ENCODE data around the gene GRIN2A. TPM values are rescaled to one million over a fixed set of nuclear protein-coding genes. Genes with fewer than 3 reads are reported as not detected.

The GRIN2A gene
- total RNA-seq, 1 donor from 2014 or later, result not detected

GRCh38 chr16:9801651-9802050, 380.6 kb downstream of the GRIN2A start:
- intact Hi-C loops (cut with micrococcal nuclease), result no loop called here
- H3K9me3 Mint-ChIP-seq, result peaks cover 7% of the 10 kb centered on the region
- no peak overlapping the region for H3K27ac Mint-ChIP-seq
- no peak overlapping the region for H3K4me3 Mint-ChIP-seq
- H3K36me3 Mint-ChIP-seq (ENCODE audit: low read depth), result no peaks in the 10 kb centered on the region
- no peaks in the 10 kb centered on the region for H3K27me3 Mint-ChIP-seq
- H3K4me1 Mint-ChIP-seq, result no peaks in the 10 kb centered on the region
- DNase-seq, result no peak

GRCh38 chr16:9800186-9800738, 382.0 kb downstream of the GRIN2A start:
- Mint-ChIP-seq H3K36me3 (ENCODE audit: low read depth) (no peaks in the 10 kb centered on the region), H3K4me3 (no peak overlapping the region), H3K27ac (no peak overlapping the region), H3K27me3 (no peaks in the 10 kb centered on the region), H3K4me1 (no peaks in the 10 kb centered on the region), H3K9me3 (peaks cover 7% of the 10 kb centered on the region)
- DNase-seq, result no peak
- intact Hi-C loops (cut with micrococcal nuclease), result no loop called here

DNA sequence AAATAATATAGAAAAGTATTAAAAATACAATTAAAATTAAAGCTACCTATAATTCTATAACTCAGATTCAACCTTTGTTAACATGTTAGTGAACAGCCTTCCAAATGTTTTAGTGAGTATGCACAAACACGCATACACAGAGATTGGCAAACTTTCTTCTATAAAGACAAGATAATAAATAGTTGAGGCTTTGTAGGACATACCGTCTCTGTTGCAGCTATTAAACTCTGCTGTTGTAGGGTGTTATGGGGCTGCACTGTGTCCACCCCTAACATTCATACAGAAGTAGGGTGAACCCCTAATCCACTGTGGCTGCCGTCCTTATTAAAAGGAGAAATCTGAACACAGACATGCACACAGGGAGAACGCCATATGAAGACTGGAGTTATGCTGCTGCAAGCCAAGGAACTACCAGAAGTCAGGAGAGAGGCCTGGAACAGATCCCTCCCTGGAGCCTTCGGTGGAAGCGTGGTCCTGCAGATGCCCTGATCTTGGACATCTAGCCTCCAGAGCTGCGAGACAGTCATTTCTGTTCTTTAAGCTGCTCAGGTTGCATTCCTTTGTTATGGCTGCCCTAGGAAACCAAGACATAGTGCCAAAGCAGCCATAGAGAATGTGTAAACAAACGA, 383.2 kb downstream of the GRIN2A start:
- H3K4me1 Mint-ChIP-seq, result no peaks in the 10 kb centered on the region
- no peaks in the 10 kb centered on the region for H3K36me3 Mint-ChIP-seq (ENCODE audit: low read depth)
- DNase-seq, result no peak
- intact Hi-C loops (cut with micrococcal nuclease), result no loop called here
- H3K9me3 Mint-ChIP-seq, result peaks cover 7% of the 10 kb centered on the region
- H3K4me3 Mint-ChIP-seq, result no peak overlapping the region
- H3K27me3 Mint-ChIP-seq, result no peaks in the 10 kb centered on the region
- H3K27ac Mint-ChIP-seq, result no peak overlapping the region

- no peak overlapping the region for H3K27ac Mint-ChIP-seq
- no peak for DNase-seq
- H3K36me3 Mint-ChIP-seq (ENCODE audit: low read depth), result no peaks in the 10 kb centered on the region
- H3K9me3 Mint-ChIP-seq, result peaks cover 7% of the 10 kb centered on the region
- H3K4me1 Mint-ChIP-seq, result no peaks in the 10 kb centered on the region
- H3K4me3 Mint-ChIP-seq, result no peak overlapping the region
- intact Hi-C loops (cut with micrococcal nuclease), result no loop called here
- H3K27me3 Mint-ChIP-seq, result no peaks in the 10 kb centered on the region
Observed at GRCh38 chr16:9798474-9798873, 383.8 kb downstream of the GRIN2A start.

GRCh38 chr16:9797306-9797705, 384.9 kb downstream of the GRIN2A start:
- Mint-ChIP-seq H3K4me3 (no peak overlapping the region), H3K27me3 (no peaks in the 10 kb centered on the region), H3K36me3 (ENCODE audit: low read depth) (no peaks in the 10 kb centered on the region), H3K27ac (no peak overlapping the region), H3K4me1 (no peaks in the 10 kb centered on the region), H3K9me3 (peaks cover 7% of the 10 kb centered on the region)
- intact Hi-C loops (cut with micrococcal nuclease), result no loop called here
- no peak for DNase-seq

DNA sequence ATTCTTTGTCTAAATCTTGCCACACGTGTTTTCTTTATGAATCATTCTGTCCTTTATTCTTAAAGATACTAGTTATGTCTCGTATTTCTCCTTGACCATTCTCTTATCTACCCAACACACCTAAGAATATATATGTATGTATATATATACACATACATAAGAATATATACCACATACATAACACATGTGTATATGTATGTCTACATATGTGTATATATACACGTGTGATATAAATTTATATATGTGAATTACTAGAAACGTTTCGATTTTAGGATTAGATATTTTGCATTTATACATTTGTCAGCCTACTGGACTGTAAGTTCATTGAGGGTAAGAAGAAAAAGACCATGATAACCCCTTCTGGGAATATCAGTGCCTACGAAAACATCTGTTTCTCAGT, 388.6 kb downstream of the GRIN2A start:
- Mint-ChIP-seq H3K27me3 (no peaks in the 10 kb centered on the region), H3K4me1 (no peaks in the 10 kb centered on the region), H3K9me3 (no peaks in the 10 kb centered on the region), H3K27ac (no peak overlapping the region), H3K36me3 (ENCODE audit: low read depth) (no peaks in the 10 kb centered on the region), H3K4me3 (no peak overlapping the region)
- no peak for DNase-seq
- intact Hi-C loops (cut with micrococcal nuclease), result no loop called here

- no peak for DNase-seq
- intact Hi-C loops (cut with micrococcal nuclease), result no loop called here
- Mint-ChIP-seq H3K27ac (no peak overlapping the region), H3K4me3 (no peak overlapping the region), H3K4me1 (no peaks in the 10 kb centered on the region), H3K36me3 (ENCODE audit: low read depth) (no peaks in the 10 kb centered on the region), H3K9me3 (no peaks in the 10 kb centered on the region), H3K27me3 (no peaks in the 10 kb centered on the region)
Observed at GRCh38 chr16:9791556-9791955, 390.7 kb downstream of the GRIN2A start.

DNA sequence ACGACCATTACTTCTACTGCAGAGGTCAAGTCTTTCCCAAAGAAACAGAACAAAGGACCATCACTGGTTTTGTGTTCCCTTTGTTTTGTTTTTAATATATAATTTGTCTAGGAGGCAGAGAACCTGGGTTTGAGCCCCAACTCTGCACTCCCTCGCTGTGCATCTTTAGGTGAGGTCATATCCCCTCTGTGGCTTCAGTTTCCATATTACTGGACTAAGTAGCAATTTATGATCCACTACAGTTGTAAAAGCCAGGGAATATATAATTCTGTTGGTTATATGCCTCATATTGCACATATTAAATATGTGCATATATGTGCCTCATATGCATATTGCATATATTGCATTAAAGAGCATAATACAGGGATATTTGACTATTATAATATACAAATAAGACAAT, 392.0 kb downstream of the GRIN2A start:
- no peaks in the 10 kb centered on the region for H3K4me1 Mint-ChIP-seq
- no peaks in the 10 kb centered on the region for H3K36me3 Mint-ChIP-seq (ENCODE audit: low read depth)
- no peaks in the 10 kb centered on the region for H3K27me3 Mint-ChIP-seq
- no peak overlapping the region for H3K4me3 Mint-ChIP-seq
- no peak overlapping the region for H3K27ac Mint-ChIP-seq
- no peak for DNase-seq
- intact Hi-C loops (cut with micrococcal nuclease), result no loop called here
- no peaks in the 10 kb centered on the region for H3K9me3 Mint-ChIP-seq

- no peak overlapping the region for H3K4me3 Mint-ChIP-seq
- no peak for DNase-seq
- no peaks in the 10 kb centered on the region for H3K27me3 Mint-ChIP-seq
- H3K9me3 Mint-ChIP-seq, result no peaks in the 10 kb centered on the region
- no peaks in the 10 kb centered on the region for H3K36me3 Mint-ChIP-seq (ENCODE audit: low read depth)
- intact Hi-C loops (cut with micrococcal nuclease), result no loop called here
- no peak overlapping the region for H3K27ac Mint-ChIP-seq
- no peaks in the 10 kb centered on the region for H3K4me1 Mint-ChIP-seq
Observed at GRCh38 chr16:9787717-9788116, 394.5 kb downstream of the GRIN2A start.

- Mint-ChIP-seq H3K4me3 (no peak overlapping the region), H3K27ac (no peak overlapping the region), H3K9me3 (no peaks in the 10 kb centered on the region), H3K36me3 (ENCODE audit: low read depth) (no peaks in the 10 kb centered on the region), H3K4me1 (no peaks in the 10 kb centered on the region), H3K27me3 (no peaks in the 10 kb centered on the region)
- no peak for DNase-seq
- intact Hi-C loops (cut with micrococcal nuclease), result no loop called here
Observed at GRCh38 chr16:9780831-9781230, 401.4 kb downstream of the GRIN2A start.

DNA sequence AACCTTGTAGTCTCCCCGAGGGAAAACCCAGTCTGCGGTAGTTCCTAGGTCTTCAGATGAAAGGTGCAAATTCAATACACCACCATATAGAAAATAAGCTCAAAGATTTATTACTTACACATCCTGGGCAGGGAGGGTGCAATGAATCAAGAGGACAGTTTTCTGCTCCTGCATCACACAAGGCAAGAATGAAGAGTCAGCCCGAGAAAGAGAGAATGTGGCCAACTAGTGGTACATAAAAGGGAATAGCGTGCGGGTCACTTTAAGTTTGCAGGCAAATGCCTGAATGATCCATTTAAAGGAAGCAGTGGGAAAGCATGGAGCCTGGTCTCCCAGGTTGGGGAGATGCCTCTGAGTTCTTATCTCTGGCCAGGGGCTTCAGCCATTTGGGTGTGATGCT, 403.4 kb downstream of the GRIN2A start:
- intact Hi-C loops (cut with micrococcal nuclease), result no loop called here
- no peaks in the 10 kb centered on the region for H3K9me3 Mint-ChIP-seq
- no peak overlapping the region for H3K4me3 Mint-ChIP-seq
- H3K27ac Mint-ChIP-seq, result no peak overlapping the region
- H3K36me3 Mint-ChIP-seq (ENCODE audit: low read depth), result no peaks in the 10 kb centered on the region
- H3K27me3 Mint-ChIP-seq, result no peaks in the 10 kb centered on the region
- H3K4me1 Mint-ChIP-seq, result no peaks in the 10 kb centered on the region
- no peak for DNase-seq

DNA sequence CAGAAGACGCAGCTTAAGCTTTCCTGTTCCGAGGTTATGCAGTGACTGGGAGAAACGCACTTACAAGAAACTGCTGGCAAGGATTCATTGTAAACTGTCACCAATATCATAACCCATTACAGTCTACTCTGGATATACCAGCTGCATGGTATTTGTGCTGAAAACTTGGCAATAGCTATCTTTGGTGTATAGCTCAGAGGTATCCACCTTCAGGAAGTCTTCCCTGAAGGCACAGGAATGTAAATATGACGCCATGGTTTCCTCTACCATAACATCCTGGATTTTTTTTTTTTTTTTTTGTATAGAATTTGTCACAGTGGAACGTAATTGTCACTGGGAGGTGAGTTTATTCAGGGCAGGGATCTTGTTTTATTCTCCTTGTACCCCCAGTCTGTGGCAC, 406.2 kb downstream of the GRIN2A start:
- H3K9me3 Mint-ChIP-seq, result no peaks in the 10 kb centered on the region
- H3K27me3 Mint-ChIP-seq, result no peaks in the 10 kb centered on the region
- H3K4me3 Mint-ChIP-seq, result no peak overlapping the region
- DNase-seq, result no peak
- intact Hi-C loops (cut with micrococcal nuclease), result no loop called here
- no peak overlapping the region for H3K27ac Mint-ChIP-seq
- H3K4me1 Mint-ChIP-seq, result no peaks in the 10 kb centered on the region
- H3K36me3 Mint-ChIP-seq (ENCODE audit: low read depth), result no peaks in the 10 kb centered on the region

- Mint-ChIP-seq H3K27ac (no peak overlapping the region), H3K4me3 (no peak overlapping the region), H3K9me3 (no peaks in the 10 kb centered on the region), H3K4me1 (no peaks in the 10 kb centered on the region), H3K27me3 (no peaks in the 10 kb centered on the region), H3K36me3 (ENCODE audit: low read depth) (no peaks in the 10 kb centered on the region)
- intact Hi-C loops (cut with micrococcal nuclease), result no loop called here
- no peak for DNase-seq
Observed at GRCh38 chr16:9773289-9773688, 408.9 kb downstream of the GRIN2A start.

DNA sequence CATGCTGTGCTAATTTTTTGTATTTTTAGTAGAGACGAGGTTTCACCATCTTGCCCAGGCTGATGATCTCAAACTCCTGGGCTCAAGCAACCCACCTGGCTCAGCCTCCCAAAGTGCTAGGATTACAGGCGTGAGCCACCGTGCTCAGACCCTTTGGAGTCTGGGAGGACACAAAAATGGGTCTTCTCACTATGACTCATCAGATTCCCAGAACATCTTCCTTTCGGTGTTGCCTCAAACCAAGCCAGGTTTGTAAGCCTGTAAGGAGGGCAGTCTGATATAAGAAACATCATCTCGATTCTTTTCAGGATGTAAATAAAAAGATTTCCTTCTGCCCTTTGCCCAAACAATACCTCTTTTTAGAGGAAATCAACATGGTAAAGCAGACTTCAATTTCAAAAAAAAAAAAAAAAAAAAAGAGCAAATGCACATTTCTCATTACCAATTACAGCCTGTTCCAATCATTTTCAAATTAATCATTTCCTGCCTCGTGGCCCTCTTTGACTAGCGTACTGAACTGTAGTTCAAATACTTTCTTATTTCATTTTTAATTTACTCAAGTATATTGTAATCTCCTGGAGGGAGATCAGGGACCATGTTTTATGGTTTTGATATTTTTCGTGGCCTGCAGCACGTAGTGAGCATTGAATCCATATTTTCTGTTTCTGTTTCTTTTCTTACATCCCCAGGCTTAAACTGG, 409.6 kb downstream of the GRIN2A start:
- H3K4me3 Mint-ChIP-seq, result no peak overlapping the region
- DNase-seq, result no peak
- H3K36me3 Mint-ChIP-seq (ENCODE audit: low read depth), result no peaks in the 10 kb centered on the region
- no peak overlapping the region for H3K27ac Mint-ChIP-seq
- intact Hi-C loops (cut with micrococcal nuclease), result no loop called here
- H3K27me3 Mint-ChIP-seq, result no peaks in the 10 kb centered on the region
- H3K9me3 Mint-ChIP-seq, result no peaks in the 10 kb centered on the region
- no peaks in the 10 kb centered on the region for H3K4me1 Mint-ChIP-seq

DNA sequence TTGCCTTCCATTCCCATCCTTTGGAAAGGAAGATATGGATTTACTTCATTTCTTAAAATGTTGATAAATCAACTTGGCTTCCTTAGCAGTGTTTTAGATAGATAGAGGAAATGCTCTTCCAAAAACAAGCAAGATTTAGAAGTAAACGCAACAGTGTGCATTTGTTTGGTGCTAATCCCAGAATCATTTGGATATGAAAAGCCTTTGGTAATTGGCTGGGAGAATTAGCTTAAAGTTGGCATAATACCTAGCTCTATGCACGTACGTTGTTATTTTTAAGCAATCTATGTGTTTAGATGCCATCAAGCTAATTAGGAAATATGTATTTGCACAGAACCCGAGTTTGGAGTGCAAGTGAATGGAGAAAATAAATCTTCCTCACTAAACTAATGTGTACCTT, 415.3 kb downstream of the GRIN2A start:
- H3K9me3 Mint-ChIP-seq, result peaks cover 3% of the 10 kb centered on the region
- H3K27ac Mint-ChIP-seq, result no peak overlapping the region
- intact Hi-C loops (cut with micrococcal nuclease), result no loop called here
- DNase-seq, result no peak
- no peak overlapping the region for H3K4me3 Mint-ChIP-seq
- H3K36me3 Mint-ChIP-seq (ENCODE audit: low read depth), result no peaks in the 10 kb centered on the region
- H3K27me3 Mint-ChIP-seq, result no peaks in the 10 kb centered on the region
- H3K4me1 Mint-ChIP-seq, result no peaks in the 10 kb centered on the region

Measured in activated CD4-positive, alpha-beta T cell treated with anti-CD3 and anti-CD28 coated beads, Interleukin-2, amount 10 ng/mL, durations not matched to agents 24 days and 14 days (primary cell).